HT-29 (cell line): ENCODE measurements around the gene CPNE1. TPM values are rescaled to one million over a fixed set of nuclear protein-coding genes. Genes with fewer than 3 reads are reported as not detected.
"Not testable (repeated sequence)": the region's sequence is repeated elsewhere in the genome, so short reads cannot be mapped to it uniquely, and the experiment has no call there.

Source experiments
- DNase-seq: peaks from one replicate; pipeline ENCODE4 v3.0.0-alpha.2; 2015; ENCODE audit warnings: low spot score
- total RNA-seq: library from RNA; depleted of rRNA; stranded (reverse); fragments of >200 nt; shearing (Covaris generic); gene quantifications from 2 replicates; pipeline ENCODE4 v1.2.3, GENCODE V29; 2014; rRNA removed

CPNE1 gene
- total RNA-seq: 390 and 417 TPM in 2 replicates

- peak; percentile 98 for DNase-seq
These were observed at the start of gene CPNE1, which contains the start of gene RBM12 for GRCh38 chr20:35664466-35665206. TSS of gene CPNE1 (minus strand) at chr20:35664900. CDS start at chr20:35632923, 31,977 bp downstream. TSS of gene RBM12 (minus strand) at chr20:35664900. CDS start at chr20:35655322, 9,578 bp downstream.

- no peak for DNase-seq
These were observed 49.4 kb upstream of the CPNE1 start for GRCh38 chr20:35714127-35714526.

GRCh38 chr20:35713120-35713519, 48.4 kb upstream of the CPNE1 start:
- DNase-seq: not testable (repeated sequence)

GRCh38 chr20:35711588-35712209, 47.0 kb upstream of the CPNE1 start:
- DNase-seq: no peak

GRCh38 chr20:35710884-35711587, 46.3 kb upstream of the CPNE1 start:
- DNase-seq: no peak

GRCh38 chr20:35710039-35710438, 45.3 kb upstream of the CPNE1 start:
- DNase-seq: no peak

- DNase-seq: no peak
These were observed 44.6 kb upstream of the CPNE1 start for GRCh38 chr20:35709259-35709658.

- no peak for DNase-seq
These were observed 43.8 kb upstream of the CPNE1 start for GRCh38 chr20:35708502-35708901.

- not testable (repeated sequence) for DNase-seq
These were observed 42.2 kb upstream of the CPNE1 start for GRCh38 chr20:35706591-35707529.

GRCh38 chr20:35705894-35706293, 41.2 kb upstream of the CPNE1 start:
- not testable (repeated sequence) for DNase-seq

GRCh38 chr20:35704514-35705261, 40.0 kb upstream of the CPNE1 start:
- no peak for DNase-seq

- DNase-seq: no peak
These were observed 38.4 kb upstream of the CPNE1 start for GRCh38 chr20:35702824-35703695.

- no peak for DNase-seq
These were observed 37.5 kb upstream of the CPNE1 start for GRCh38 chr20:35702051-35702823.

- no peak for DNase-seq
These were observed 36.0 kb upstream of the CPNE1 start for GRCh38 chr20:35700625-35701148.

GRCh38 chr20:35699957-35700624, 35.4 kb upstream of the CPNE1 start:
- no peak for DNase-seq

- peak; percentile 95 for DNase-seq
These were observed 34.6 kb upstream of the CPNE1 start, which contains the start of the genes NFS1 and ROMO1 for GRCh38 chr20:35699127-35699956. TSS of gene NFS1 (minus strand) at chr20:35699352. CDS start at chr20:35699288, 64 bp downstream. TSS of gene ROMO1 (plus strand) at chr20:35699405. CDS start at chr20:35699633, 228 bp downstream.
